DMS153 treated with DMSO at 0.1 percent for 48 hours (cell line): Measurements from ENCODE around the gene DIP2C.

Experiments
- DNase-seq: peaks from one replicate; lab custom pipeline; 2025; ENCODE audit not compliant: unreplicated experiment; lab: John Stamatoyannopoulos, UW

The DIP2C gene

GRCh38 chr10:629186-629998 lies 60.1 kb downstream of the DIP2C start:
- DNase-seq: no peak

DNA sequence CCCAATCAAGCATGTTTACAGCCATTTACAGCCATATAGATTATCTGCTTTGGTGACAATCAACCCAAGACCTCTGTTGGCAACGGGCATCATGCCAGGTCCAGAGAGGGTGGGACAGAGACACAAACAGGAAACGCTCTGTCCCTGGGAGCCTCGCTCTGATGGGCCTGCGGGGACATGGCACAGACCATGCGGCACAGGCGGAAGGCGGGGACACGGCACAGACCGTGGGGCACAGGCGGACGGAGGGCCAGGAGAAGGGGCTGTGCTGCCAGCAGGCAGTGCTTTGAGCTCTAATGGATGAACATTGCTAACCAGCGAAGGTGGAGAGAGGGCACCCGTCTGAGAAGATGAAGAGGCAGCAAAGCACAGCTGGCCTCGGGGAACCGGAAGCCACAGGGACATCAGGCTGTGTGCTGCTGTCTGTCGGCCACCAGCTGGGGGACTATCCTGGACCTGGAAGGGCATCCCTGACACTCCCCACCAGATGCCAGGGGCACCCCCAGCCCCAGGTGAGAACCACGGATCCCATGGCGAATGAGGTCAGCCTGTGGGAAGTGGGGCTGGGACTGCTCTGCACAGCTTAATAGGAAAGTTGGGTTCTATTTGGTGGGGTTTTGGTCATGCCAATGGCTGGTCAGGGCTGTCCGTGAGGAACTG lies 61.0 kb downstream of the DIP2C start:
- no peak for DNase-seq

DNA sequence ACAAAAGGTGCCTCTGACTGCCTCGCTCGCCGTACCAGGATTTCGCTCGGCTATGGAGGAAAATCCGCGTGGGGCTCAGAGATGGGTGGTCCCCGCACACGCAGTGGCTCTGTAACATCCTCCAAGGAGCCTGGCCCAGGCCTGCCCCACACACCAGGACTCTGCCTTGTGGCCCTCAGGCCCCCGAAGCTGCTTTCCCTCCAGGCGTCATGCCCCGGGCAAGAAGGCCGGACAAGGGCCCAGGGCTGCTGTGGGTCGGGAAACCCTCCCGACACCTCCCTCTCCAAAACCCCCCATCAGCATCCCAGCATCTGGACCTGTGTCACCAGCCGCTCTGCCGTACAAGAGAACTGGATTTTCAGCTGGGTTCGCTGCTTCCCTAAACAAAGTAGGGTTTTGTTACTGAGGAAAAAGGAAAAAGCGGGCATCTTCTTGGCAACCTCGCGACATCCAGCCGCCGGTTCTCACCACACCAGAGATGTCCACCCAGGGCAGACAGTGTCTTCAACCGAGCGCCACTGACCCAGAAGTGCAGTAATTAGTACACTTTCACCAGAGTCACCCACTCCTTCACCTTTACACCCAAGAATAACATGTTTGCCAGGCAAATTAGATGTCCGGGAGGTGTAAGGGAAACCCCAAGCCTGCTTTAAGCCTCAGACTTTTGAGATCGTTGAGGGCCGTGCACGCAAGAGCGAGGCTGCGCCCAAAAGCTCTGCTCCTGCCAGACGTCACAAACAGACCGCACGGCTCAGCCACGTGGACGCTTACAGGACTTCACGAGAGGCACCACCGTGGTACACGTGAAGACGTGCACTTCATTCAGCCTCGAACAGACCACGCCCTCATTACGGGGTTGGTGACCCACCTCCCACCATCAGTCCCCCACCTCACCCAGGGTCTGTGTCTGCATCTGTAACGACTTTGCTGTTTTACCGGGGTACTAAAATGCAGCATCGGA lies 62.2 kb downstream of the DIP2C start:
- DNase-seq: no peak

- DNase-seq: no peak
These were observed 63.4 kb downstream of the DIP2C start for GRCh38 chr10:625751-626711.

DNA sequence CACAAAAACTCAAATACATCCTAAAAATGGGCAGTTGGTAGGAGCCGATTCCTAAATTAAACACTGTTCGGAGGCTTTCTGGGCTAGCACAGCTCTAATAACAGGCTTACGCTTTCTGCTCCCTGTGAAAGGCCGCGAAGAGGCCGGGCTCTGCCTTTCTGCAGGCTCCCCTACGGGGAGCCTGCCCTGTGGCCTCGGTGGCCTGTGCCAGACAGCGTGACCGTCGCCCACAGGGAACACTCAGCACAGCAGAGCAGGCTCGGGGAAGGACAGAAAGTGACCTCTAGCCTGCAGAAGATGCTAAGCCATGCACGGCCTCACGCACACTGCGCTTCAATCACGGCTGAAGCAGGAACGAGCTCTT lies 64.2 kb downstream of the DIP2C start:
- DNase-seq: no peak

- DNase-seq: no peak
These were observed 64.7 kb downstream of the DIP2C start for GRCh38 chr10:624605-625332.

- DNase-seq: no peak
These were observed 65.2 kb downstream of the DIP2C start for GRCh38 chr10:624312-624604.

DNA sequence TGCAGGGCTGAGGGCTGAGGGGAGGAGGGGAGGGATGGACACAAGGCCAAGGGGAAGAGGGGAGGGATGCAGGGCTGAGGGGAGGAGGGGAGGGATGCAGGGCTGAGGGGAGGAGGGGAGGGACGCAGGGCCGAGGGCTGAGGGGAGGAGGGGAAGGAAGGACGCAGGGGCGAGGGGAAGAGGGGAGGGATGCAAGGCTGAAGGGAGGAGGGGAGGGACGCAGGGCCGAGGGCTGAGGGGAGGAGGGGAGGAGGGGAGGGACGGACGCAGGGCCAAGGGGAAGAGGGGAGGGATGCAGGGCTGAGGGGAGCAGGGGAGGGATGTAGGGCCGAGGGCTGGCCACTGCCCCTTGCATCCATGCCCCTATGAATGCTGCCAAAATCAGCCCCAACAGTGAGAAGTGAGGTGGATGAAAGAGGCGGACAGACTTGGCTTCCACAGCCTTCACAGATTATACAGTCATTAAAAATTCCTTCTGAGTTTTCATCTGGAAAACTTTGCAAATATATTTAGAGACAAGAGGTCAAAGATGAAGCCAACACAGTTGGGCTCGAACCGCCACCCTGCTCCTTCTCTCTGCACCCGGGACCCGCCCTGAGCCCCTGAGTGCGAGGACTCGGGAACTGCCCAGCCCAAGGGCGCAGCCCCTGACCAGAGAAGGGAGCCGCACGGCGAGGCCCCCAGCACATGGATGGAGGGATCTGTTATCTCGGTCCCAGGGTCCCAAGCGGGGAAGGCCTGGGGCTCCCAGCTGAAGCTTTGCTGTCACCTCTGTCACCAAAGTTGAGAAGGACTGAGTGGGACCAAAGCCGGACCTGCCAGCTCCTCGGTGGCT lies 65.8 kb downstream of the DIP2C start:
- no peak for DNase-seq

DNA sequence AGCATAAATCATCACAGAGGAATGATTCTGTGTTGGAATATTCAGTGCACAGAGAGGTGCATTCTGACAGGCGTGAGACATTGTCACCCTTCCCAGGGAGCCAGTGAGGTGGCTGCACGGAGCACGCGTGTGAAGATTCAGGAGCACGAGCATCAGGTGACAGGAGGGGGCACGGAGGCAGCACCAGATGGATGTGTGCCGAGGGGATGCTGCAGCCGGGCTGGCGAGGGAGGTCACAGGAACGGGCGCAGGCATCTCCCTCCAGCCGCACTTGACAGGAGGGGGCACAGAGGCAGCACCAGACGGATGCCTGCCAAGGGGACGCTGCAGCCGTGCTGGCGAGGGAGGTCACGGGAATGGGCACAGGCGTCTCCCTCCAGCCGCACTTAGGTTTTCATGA lies 66.5 kb downstream of the DIP2C start:
- no peak for DNase-seq

- DNase-seq: no peak
These were observed 67.3 kb downstream of the DIP2C start for GRCh38 chr10:621981-622740.

DNA sequence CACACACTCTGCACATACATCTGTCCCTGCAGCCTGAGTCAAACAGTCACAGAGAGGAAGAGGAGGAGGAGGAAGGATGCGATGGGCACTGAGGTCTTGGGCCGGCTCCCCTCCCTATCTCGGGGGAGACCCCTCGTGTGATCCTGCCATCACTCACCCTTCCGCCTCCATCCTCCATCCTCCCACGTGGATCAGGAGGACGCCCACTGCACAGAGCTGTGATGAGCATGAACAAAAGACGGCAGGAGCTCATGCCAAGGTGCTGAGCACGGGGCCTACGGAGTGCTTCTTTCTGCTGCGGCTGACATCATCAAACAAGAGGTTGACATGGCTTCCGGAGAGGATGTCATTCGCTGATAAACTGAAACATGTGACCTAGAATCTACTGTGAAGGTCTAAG lies 68.0 kb downstream of the DIP2C start:
- DNase-seq: no peak

GRCh38 chr10:620971-621370 lies 68.5 kb downstream of the DIP2C start:
- no peak for DNase-seq

DNA sequence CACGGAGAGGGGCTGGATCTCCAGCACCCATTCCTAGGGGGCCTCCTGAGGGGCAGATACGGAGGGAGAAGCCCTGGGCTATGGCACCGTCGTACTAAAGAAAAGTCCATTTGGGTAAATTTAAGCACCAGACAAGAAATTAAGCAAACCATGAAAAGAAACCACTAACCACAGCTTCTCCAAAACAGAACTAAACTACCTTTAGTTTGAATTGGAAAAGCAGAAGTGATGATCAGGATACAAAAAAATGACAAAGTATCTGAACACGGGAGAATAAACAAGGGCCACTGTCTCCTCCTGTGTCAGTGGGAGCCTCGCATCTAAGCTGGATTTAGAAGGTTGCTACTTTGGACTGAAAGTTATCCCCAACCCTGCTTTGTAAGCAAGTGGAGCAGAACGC lies 69.1 kb downstream of the DIP2C start:
- no peak for DNase-seq

- DNase-seq: no peak
These were observed 69.8 kb downstream of the DIP2C start for GRCh38 chr10:619710-620109.

- DNase-seq: no peak
These were observed 71.1 kb downstream of the DIP2C start for GRCh38 chr10:618229-618989.

- no peak for DNase-seq
These were observed 72.0 kb downstream of the DIP2C start for GRCh38 chr10:617471-617870.

- no peak for DNase-seq
These were observed 73.8 kb downstream of the DIP2C start for GRCh38 chr10:615583-616152.
